HG02623 (cell line): ENCODE data around the gene HSD11B1.

Experiments
- ATAC-seq: cut with Tn5 transposase; IDR thresholded peaks from one replicate; pipeline ENCODE4 v1.9.1; 2021; ENCODE audit warnings: moderate library complexity; ENCODE audit not compliant: unreplicated experiment

The HSD11B1 gene

DNA sequence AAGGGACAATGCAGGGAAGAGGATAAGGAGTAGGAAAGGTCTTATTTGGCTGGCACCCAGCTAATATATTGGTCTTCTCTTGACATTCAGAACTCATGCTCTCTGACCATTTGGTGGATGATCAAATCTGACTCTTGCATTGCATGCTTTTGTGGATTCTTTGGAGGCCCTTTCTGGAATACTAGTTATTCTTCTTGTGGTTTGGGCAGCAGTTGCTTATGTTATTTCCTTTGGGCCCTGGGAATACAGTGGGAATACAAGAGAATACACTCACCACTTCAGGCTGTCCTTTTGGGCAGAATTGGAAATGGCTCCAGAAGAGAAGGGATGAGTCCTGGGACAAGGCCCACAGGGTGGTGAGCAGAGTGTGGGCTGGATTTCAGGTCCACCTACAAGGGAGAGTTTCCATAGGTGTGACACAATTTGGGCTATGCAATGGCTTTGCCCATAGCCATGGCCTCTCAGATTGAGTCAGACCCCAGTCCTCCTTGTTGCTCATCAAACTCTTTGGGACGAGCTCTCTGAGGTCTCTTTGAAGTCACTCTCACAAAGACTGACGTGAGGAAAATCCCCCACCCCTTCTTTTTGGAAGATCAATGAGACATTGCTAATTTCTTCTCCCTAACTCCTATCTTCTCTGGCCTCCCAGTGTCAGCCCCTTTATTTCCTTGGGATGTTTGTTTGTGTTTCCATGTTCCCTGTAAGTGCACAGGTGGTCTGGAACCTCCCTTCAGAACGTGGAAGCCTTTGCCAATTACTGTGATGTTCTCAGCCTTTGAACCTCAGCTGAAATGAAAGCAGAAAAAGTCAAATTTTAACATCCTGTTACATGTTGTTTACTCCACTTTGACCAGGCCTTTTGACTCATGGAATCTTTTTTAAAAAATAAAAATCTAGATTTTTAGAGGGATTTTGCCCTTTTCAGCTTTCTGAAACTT, 19.4 kb downstream of the HSD11B1 start:
- ATAC-seq, result peak; percentile 50

DNA sequence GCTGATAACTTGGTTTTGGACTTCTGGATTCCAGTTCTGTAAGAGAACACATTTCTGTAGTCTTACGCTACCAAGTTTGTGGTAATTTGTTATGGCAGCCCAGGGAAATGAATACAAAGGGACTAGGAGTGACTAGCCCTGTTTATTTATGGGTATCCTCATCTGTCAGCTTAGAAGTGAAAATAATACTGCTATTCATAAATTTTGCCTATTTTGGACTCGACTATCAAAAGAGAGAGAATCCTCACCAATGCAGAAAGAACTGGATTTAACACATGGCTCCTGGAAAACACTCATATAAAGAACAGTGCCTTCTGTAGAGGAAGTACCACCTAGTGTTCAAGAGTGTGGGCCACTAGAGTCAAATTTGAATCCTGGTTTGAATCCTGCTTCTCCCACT, 22.6 kb downstream of the HSD11B1 start:
- ATAC-seq, result no peak

DNA sequence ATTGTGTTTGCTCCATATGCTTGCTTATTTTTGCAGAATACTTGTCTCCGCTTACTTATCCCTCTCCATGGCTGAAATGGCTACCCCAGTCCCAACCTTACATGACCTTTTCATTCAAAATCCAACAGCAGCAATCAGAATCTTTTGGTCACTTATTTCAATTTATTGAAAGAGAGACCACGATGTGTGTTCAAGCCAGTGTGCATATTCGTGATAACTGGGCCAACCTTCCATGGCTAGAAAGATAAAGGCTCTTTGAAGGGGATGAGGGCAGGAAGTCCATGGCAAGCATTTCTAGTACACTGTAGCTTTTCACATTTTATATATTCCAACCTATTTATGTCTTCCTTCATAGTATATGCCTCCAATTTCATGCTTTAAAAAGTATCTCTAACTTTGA, 23.1 kb downstream of the HSD11B1 start:
- no peak for ATAC-seq

DNA sequence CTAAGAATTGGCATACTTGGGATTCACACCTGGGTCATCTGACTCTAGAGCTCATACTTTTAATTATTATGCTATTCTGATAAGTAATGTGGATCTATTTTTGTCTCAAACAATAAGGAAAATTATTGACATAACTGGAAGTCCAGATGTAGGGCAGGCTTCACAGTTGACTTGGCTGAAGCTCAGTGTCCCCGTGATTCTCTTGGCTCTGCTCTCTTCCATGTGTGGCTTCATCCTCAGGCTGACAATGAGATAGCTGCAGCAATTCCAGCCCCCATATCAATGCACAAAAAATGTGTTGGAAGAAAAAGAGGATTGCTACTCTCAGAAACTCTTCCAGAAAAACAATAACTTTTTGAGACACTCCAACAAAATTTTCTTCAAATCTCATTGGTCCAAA, 23.8 kb downstream of the HSD11B1 start:
- no peak for ATAC-seq

DNA sequence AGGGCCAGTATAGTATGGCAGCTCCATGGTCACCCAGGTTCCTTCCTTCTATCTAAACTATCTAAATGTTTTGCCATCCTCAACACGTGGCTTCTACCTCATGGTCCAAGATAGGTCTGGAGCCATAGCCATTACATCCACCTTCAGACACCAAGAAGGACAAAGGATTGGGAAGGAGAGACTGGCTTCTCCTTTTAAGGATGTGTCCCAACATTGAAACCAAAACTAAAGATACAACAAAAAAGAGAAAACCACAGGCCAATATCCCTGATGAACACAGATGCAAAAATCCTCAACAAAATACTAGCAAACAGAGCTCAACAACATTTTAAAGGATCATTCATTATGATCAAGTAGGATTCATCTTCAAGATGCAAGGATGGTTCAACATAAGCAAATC, 24.8 kb downstream of the HSD11B1 start:
- ATAC-seq, result no peak

DNA sequence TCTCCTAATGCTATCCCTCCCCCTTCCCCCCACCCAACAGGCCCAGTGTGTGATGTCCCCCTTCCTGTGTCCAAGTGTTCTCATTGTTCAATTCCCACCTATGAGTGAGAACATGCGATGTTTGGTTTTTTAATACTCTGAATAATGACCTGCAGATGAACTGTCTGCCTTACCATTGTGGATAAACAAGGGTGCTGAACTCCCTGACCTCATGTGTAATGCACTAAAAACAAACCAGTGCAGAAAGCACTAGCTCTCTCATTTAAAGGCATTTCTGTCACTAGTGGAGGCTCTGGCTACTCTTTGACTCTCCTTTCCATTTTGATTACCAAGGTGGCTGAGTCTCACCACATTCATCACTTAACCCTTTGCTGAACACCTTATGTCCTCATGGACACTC, 28.1 kb downstream of the HSD11B1 start:
- ATAC-seq, result no peak

DNA sequence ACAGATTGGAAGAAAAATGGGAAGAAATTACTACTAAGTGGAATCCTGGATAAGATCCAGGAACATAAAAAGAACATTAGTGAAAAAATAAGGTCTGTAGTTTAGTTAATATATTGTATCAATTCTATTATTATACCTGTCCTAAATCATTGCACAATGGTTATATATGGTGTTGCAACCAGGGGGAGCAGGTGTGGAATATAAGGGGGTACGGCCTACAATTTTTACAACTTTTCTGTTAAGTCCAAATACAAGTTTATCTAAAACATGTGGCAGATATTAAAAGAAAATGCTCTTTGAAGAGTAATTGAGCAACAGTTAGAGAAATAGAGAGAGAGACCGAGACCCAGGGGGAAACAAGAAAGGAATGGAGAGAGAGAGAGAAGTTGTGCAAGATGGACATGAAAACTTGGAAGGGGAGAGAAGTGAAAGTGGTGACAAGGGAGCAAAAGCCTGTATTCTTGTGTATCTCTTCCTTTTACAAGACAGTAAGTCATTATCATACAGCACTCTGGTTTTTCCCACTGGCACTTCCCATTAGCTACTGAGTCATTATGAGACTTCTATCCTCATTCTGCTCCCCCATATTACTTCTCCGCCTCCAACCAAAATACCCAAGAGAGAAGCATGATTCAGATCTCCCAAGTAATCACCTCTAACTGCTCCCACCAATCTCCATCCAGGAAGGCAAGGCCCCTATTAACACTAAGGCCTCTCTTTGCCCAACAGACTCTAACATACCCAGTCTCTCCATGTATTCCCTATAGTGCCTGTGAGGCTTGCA, 29.0 kb downstream of the HSD11B1 start:
- ATAC-seq, result no peak

DNA sequence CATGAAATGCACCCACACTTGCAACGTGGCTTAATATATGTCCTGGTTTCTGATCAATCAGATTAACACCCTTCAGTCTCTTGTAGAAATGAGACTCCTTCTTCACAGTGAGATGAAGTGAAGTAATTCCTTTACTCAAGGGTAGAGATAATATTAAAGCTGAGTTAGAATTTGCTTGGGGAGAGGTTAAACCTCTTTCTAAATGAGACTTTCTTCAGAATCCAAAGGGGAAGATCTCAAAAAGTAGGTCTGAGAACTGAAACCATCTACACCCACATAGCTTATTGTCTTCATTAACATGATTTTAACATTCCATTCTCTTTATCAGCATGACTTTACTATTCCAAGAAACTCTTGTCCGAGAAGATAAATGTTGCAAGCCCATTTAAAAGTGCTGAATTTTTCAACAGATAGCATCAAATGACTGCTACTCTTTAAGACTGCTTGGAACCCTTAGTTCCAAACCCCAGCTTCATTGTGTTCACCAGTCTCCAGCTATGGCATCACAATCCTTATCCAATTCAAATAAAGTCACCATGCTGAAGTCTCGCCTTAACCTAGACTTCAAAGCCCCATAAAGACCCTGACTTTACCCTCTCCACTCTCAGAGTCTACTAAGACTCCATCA, 32.0 kb downstream of the HSD11B1 start:
- no peak for ATAC-seq

DNA sequence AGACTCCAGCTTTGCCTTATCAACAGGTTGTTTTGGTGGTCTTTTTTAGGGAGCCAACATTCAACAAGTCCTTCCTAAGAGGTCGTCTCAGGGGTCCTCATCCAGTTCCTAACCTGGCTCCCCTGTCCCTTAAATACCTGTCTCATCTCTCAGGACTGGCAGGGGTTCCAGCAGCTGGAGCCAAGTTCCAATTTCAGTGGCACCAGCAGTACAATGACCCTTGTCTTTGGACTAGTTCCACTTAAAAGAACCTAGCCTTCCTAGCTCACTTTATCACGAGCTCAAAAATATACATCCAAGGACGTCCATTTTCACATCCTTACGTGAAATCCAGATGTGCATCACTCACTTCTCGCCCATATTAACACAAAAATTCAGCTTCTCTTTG, 32.5 kb downstream of the HSD11B1 start:
- no peak for ATAC-seq

DNA sequence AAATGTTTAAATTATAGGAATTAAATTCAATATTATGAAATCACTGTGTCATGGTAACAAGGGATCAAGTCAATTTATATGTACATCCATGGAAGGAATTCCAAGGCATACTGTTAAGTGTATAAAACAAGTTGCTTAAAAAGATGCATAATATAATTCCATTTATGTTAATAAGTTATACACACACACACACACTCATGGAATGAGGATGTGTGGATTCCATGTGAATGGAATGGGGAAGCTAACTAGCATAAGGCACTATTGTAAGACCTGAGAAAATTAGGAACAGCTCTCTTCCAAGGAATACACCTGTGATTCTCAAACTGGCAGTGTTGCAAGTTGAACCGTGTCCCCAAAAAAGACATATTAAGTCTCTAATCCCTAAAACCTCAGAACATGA, 33.6 kb downstream of the HSD11B1 start:
- no peak for ATAC-seq

DNA sequence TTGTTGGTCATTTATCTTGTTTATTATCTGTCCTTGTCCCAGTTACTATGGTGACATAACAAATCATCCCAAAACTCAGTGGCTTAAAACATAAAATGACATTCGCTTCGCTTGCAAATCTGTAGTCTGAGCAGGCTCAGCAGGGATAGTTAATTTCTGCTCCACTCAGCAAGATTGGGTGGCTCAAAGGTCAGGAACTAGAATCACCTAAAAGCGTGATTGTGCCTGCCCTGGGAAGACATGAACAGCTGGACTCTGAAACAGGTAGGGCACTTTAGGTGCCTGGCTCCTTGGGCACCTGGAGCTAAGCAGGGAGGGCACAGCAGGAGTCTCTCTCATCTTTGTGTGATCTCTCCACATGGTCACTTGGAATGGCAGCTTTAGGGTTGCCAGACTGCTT, 36.5 kb downstream of the HSD11B1 start:
- ATAC-seq, result no peak

DNA sequence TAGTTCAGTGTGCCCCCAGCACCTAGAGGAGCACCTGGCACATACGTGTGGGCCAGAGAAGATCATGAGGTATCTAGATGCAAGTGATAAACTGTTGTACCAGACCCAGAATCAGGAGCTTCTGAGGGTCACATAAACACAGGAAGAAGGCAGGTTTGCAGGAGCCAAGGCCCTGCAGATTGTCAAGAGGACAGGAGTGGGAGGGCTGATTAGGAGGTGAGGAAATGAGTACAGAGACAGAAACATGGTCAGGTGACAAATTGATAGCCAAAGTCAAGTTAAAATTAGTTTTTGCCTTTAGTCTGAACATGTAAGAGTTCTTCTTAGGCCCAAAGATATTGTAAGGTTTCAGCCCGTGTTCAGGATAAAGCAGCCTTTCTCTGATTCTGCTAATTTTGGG, 37.2 kb downstream of the HSD11B1 start:
- ATAC-seq, result no peak

DNA sequence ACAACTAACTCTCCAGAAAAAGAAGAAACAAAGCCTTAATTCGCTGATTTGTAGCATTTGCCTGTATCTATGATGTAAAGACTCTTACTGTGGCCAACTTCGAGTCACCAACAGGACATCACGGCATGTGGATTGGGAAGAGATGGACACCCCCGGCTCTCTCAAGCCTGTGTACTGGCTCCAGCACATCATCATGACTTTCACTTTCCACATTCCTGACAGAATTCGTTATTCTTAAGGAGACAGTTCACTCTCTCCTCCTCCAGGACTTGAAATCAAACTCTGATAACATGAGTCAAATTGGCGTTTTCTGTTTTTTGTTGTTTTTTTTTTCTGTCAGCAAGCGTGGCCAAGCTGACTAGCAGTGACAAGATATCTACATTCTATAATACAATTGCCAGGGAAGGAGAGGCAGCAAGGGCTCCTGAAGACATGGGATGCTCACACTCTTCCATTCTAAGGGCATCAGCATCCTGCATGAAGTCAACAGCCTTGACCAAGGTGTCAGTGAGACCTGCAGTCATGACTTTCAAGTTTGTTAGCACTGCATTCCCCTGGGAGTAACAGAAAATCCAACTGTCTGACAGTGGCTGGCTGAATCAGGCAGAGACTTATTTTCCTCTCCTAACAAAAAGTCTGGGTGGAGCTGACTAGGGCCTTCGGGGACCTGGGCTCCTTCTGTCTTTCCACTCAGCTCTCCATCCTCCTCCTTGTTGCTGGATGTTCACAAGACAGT, 37.9 kb downstream of the HSD11B1 start:
- no peak for ATAC-seq

DNA sequence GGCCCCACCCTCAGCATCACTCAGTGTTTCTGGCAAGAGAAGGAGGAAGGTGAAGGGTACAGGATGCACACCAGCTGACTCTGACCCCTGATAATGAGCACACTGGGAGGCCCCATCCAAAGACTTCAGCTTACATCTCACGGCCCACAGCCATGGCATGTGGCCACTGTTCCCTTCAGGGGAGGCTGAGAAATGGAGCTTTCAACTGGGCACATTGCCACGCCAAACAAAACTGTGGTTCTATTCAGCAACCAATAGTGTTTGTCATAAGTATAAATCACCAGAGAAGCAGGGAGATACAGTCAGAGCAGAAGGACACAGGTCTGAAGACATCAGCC, 38.5 kb downstream of the HSD11B1 start:
- no peak for ATAC-seq

DNA sequence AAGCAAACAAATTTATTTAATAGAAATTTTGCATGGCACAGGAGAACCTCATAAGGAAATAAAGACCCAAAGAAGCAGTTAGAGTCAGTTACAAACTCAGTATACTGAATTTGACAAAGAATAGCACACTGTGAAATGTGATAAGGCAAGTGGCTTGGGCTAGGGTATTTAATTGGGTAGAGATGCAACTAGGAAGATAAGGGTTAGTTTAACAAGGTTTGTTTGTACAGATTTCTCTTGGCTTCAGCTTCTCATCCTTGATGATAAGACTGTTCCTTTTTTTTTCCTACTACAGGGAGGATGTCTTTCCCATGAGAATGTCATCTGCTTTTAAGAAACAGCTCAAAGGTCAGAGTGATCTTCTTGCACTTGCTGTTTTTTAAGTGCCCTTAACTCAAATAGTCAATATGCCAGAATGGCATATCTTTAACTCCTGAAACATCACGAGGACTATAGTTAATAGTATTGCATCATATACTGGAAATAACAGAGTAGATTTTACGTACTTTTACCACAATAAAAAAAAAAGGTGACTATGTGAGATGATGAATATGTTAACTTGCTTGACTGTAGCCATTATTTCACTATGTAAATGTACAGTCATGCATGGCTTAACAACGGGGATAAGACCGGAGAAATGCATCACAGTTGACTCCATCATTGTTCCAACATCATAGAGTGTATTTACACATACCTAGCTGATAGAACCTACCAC, 42.0 kb downstream of the HSD11B1 start:
- ATAC-seq, result no peak

DNA sequence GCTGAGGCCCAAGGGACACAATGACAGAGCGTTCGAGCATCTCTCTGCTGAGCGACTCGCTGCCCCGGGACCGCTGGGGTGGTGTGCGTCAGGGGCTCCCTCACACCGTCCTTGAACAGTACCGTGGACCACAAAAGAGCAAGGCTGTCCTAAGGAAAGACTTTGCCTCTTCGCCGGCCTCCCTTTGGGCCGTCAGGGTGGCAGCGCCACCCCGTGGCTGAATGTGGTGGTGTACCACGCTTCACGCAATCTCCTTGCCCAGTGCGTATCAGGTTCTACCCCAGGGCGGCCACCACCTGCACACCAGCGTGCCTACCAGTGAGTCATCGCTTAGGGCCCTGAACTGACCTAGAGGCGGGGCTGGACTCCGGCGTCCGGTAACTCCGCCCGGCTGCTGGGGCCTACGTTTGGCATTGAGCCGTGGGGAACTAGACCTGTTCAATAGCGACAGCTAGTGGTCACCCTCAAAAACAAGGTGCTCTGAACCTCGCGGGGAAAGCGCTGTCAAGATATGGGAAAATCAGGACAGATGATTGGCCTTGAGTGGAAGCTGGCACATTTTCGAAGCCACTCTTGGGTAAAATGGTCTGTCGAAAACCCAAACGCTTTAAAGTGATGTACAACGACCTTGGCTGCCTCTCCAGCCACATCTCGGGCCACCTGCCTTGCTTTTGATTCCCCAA, 43.1 kb downstream of the HSD11B1 start:
- ATAC-seq, result peak; percentile 65

DNA sequence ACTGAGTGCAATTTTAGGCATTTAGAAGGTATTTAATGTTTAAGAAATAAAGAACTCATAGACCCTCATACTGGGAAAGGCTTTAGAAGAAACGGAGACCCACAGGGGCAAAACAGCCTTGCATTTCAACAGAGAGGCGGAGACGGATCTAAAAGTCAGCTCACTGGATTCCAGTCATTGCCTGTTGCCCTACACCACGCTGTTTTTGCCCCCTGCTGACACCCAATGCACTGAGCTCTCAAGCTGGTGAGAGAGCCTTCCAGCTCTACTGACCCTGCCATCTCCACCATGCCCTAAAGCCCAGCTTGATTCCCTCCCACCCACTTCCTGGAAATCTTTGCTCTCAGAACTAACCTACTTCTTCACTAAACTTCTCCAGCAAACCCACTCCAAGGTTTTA, 44.0 kb downstream of the HSD11B1 start:
- ATAC-seq, result no peak

DNA sequence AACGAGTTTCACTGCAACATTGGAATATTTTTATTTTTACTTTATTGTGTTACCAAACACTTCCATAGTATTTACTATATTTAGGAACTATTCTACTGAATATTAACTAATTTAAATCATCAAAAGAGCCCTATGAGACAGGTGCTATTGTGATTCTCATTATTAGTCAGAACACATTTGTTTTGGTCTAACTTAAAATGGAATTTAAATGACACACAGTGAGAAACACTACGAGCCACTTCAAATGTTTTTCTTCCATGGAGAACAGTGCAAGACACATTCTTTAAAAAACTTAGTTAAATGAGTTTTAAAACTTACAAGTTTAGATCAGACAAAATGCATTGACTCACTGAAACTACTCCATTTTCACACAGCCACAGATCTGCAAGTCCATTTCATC, 44.6 kb downstream of the HSD11B1 start:
- no peak for ATAC-seq

DNA sequence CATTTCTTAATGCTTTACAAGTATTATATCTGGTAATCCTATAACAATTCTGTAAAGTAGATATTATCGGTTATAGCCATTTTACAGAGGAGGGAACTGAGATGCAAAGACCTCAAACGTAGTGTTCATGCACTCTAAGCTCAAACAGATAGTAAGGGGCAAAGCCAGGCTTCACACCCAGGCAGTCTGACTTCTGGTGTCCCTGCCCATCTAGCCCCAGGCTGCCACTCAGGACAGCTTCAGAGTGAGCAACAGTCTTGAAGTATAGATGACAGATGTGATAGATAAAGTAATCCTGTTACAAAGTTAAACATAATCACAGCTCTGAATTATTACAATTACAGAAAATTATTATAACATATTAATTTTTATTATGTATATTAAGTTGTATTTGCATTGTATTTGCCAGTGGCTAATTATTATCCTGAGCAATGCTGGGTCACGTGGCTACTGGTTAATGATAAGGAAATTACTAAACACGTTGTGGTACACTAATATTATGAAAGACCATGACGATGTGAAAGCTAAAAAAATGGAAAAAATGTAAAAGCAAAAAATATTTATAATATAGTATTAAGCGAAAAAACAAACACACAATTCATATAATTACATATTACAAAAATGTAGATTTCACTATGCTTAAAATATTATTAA, 45.2 kb downstream of the HSD11B1 start:
- no peak for ATAC-seq
